Heart right ventricle (tissue), 16 donors: Measurements from ENCODE around the gene FAM149B1. TPM values are rescaled to one million over a fixed set of nuclear protein-coding genes. Genes with fewer than 3 reads are reported as not detected.

Source experiments
- ATAC-seq, 8 donors: fragments of 200-7000 bp; cut with Tn5 transposase; one replicate each; pipeline ENCODE4 v1.9.1; 2020; ENCODE audit warnings: mild to moderate bottlenecking in 8 of 8, moderate library complexity in 8 of 8, moderate number of reproducible peaks in 1 of 8
- DNase-seq, 2 donors: peaks; one replicate each; pipeline ENCODE4 v3.0.0-alpha.2; 2020
- H3K27ac ChIP-seq, 10 donors: fragments of 200-600 bp; sonication (generic) in 2 of 10; one replicate each; pipeline versions ENCODE4 v1.5.0 to v1.8.0; 2020 to 2022; ENCODE audit warnings: mild to moderate bottlenecking in 3 of 10
- H3K27me3 ChIP-seq, 7 donors: fragments of 200-600 bp; one replicate each; pipeline ENCODE4 v1.8.0; 2021 to 2022; ENCODE audit warnings: mild to moderate bottlenecking in 2 of 7
- H3K36me3 ChIP-seq, 9 donors: fragments of 200-600 bp; sonication (generic) in 1 of 9; one replicate each; pipeline versions ENCODE4 v1.5.0 to v1.8.0; 2020 to 2022; ENCODE audit warnings: mild to moderate bottlenecking in 2 of 9
- H3K4me1 ChIP-seq, 9 donors: fragments of 200-600 bp; sonication (generic) in 1 of 9; one replicate each; pipeline versions ENCODE4 v1.5.0 to v1.8.0; 2020 to 2022; ENCODE audit warnings: mild to moderate bottlenecking in 4 of 9
- H3K4me3 ChIP-seq, 10 donors: fragments of 200-600 bp; sonication (generic) in 2 of 10; one replicate each; pipeline versions ENCODE4 v1.5.0 to v1.8.0; 2020 to 2022; ENCODE audit warnings: mild to moderate bottlenecking in 7 of 10, moderate library complexity in 2 of 10
- H3K9me3 ChIP-seq, 11 donors: fragments of 200-600 bp in 10 of 11; sonication (generic) in 2 of 11; one replicate each; pipeline versions ENCODE4 v1.5.0 to v1.8.0; 2013 to 2022; ENCODE audit warnings: mild to moderate bottlenecking in 2 of 11, control low read depth in 1 of 11, moderate library complexity in 1 of 11
- WGBS, 2 donors: extraction: QIAGEN DNeasy Blood & Tissue Kit; methylation state at CpG; one replicate each; pipeline ENCODE4 v1.1.7; 2013; ENCODE audit warnings: inconsistent platforms in 1 of 2; 5-methylcytosine and 5-hydroxymethylcytosine counted together
- intact Hi-C, 10 donors: fragments of 100-400 bp; cut with DNase I; formaldehyde crosslinking; loops; one replicate each; pipeline versions ENCODE4 v1.11.1 to v1.14.2; 2022
- polyA plus RNA-seq, 2 donors: library from polyadenylated mRNA; stranded (reverse); fragments of 200-250 nt; gene quantifications; one replicate each; pipeline ENCODE4 v1.2.3, GENCODE V29; 2013
- total RNA-seq, 10 donors: library from RNA; stranded (reverse); fragmentation: NEBNext Ultra II Directional in 3 of 10; extraction: Animal tissue kit (Norgen Biotek cat#: 25700) in 3 of 10; gene quantifications; one replicate each; pipeline versions ENCODE4 v1.2.1 to v1.2.4, GENCODE V29; 2021 to 2023
- TF ChIP-seq, protein P1 (sequence below), 9 donors: fragments of 200-600 bp; sonication (generic) in 2 of 9; IDR thresholded peaks; one replicate each; pipeline versions ENCODE4 v1.5.0 to v1.8.0; 2021 to 2022; ENCODE audit warnings: antibody characterized with exemption in 9 of 9, mild to moderate bottlenecking in 5 of 9, moderate library complexity in 1 of 9
- donor health status: Arrhythmogenic right ventricular cardiomyopathy.
- donor health status: ischemic (EF 13 %, LVEDD 7.1; RV severe dilation, severe dysfunction).
- donor health status: healthy with polysubstance abuse.
- donor health status: DM: no; HTN: yes; CAD: no.
- donor health status: DM: no; HTN: no; CAD: no.
- donor health status: ischemic (EF 25% LVEDD 6.9; RV normal size, moderate dysfunction).
- donor health status: ischemic (EF 25% LVEDD 5.7; RV mildly dilated, moderate dysfunction).
- donor health status: healthy.
- donor health status: DM: yes; HTN: yes; CAD: no.
- donor health status: Ischemic cardiomyopathy.
- donor health status: ischemic (EF 35%, LVEDD 5.7; RV mildly dilated, moderate dysfunction).
- donor health status: nonischemic (EF 11% LVEDD 7.7; RV severe dilation, severe dysfunction).
- donor health status: DM: yes; HTN: yes; CAD: no.
- donor health status: PGD.
- donor health status: ischemic (EF 29% LVEDD 5.4; RV normal size, mild dysfunction).
- donor health status: nonischemic (EF 23%, LVEDD 6.1; RV moderate dilation, normal function).

Gene FAM149B1
- total and polyA plus RNA-seq, 12 donors, result 8.0 to 27.0 (median 16.7) TPM

DNA sequence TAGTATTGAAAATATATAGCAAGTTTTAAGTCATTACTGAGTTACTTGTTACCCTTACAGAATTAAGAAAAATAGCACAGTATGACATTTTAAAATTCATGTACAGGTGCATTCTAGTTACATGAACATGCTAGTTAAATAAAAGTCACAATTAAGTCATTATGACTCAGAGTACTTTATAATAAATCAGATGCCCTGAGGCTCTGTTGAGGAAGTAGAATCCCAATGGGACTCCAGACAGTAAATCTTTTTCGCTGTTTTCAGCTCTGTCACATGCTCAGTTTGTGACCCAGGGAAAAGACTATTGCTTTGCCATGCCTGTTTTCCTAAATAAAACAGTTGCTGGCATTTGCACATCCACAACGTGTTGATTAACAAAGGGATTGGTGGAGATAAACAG, 36.6 kb upstream of the FAM149B1 start:
- Histone ChIP-seq H3K9me3 (no peaks in the 10 kb centered on the region), H3K27me3 (no peaks in the 10 kb centered on the region), H3K4me3 (no peak overlapping the region), H3K36me3 (peaks cover 0 to 100% (median 66%) of the 10 kb centered on the region in 9 donors), H3K4me1 (peaks cover 0 to 15% (median 0%) of the 10 kb centered on the region in 9 donors), H3K27ac (no peak overlapping the region)
- DNase-seq (no peak), ATAC-seq (no peak)
- TF ChIP-seq, protein P1, sequence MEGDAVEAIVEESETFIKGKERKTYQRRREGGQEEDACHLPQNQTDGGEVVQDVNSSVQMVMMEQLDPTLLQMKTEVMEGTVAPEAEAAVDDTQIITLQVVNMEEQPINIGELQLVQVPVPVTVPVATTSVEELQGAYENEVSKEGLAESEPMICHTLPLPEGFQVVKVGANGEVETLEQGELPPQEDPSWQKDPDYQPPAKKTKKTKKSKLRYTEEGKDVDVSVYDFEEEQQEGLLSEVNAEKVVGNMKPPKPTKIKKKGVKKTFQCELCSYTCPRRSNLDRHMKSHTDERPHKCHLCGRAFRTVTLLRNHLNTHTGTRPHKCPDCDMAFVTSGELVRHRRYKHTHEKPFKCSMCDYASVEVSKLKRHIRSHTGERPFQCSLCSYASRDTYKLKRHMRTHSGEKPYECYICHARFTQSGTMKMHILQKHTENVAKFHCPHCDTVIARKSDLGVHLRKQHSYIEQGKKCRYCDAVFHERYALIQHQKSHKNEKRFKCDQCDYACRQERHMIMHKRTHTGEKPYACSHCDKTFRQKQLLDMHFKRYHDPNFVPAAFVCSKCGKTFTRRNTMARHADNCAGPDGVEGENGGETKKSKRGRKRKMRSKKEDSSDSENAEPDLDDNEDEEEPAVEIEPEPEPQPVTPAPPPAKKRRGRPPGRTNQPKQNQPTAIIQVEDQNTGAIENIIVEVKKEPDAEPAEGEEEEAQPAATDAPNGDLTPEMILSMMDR (IDR thresholded peaks at IDR 0.05), result no peak
- intact Hi-C loops, result loop anchor here in 1 of 10 donors (10.0 kb wide), 1 partner anchor 96 kb away; no protein-coding TSS in a partner anchor
- 45 to 64% methylated on average over 2 of the region's 2 CpGs for WGBS, 2 donors

- H3K4me3 ChIP-seq, result no peak overlapping the region
- no peaks in the 10 kb centered on the region for H3K27me3 ChIP-seq
- no peaks in the 10 kb centered on the region for H3K9me3 ChIP-seq
- H3K36me3 ChIP-seq, result peaks cover 0 to 100% (median 66%) of the 10 kb centered on the region in 9 donors
- intact Hi-C loops, result loop anchor here in 1 of 10 donors (10.0 kb wide), 1 partner anchor 97 kb away; no protein-coding TSS in a partner anchor
- TF ChIP-seq, protein P1 (IDR thresholded peaks at IDR 0.05), result no peak
- no peak overlapping the region for H3K27ac ChIP-seq
- peaks cover 0 to 15% (median 0%) of the 10 kb centered on the region in 9 donors for H3K4me1 ChIP-seq
- 93 to 97% methylated on average over 2 of the region's 2 CpGs for WGBS, 2 donors
- DNase-seq (no peak), ATAC-seq (no peak)
Observed at GRCh38 chr10:73131913-73132686, 35.8 kb upstream of the FAM149B1 start.

DNA sequence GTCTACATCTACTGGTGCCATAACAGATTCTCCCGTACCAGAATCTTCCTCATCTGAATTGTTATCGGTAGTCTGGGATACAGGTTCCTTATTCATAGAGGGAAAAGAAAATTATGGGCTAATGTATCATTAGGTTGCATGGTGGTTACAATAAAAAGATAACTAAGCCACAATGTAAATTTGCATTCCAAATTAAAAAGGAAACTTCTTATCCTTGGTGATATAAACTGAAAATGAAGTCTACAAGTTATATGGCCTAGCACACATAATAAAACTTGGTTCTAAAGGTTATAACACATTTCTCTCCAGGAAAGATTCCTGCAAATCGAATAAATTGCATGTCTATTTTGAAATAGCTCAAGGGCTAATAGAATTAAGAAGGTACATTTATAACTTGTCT, 33.2 kb upstream of the FAM149B1 start:
- ATAC-seq, result no peak
- 93 to 97% methylated on average over 3 of the region's 3 CpGs for WGBS, 2 donors
- H3K4me3 ChIP-seq, result no peak overlapping the region
- H3K27me3 ChIP-seq, result no peaks in the 10 kb centered on the region
- intact Hi-C loops, result loop anchor here in 1 of 10 donors (10.0 kb wide), 1 partner anchor 100 kb away; no protein-coding TSS in a partner anchor
- H3K27ac ChIP-seq, result no peak overlapping the region
- peaks cover 0 to 100% (median 83%) of the 10 kb centered on the region in 9 donors for H3K36me3 ChIP-seq
- DNase-seq, result no peak
- peaks cover 0 to 15% (median 0%) of the 10 kb centered on the region in 9 donors for H3K4me1 ChIP-seq
- TF ChIP-seq, protein P1 (IDR thresholded peaks at IDR 0.05), result no peak
- H3K9me3 ChIP-seq, result no peaks in the 10 kb centered on the region

- WGBS, 2 donors, result 87 to 91% methylated on average over 2 of the region's 2 CpGs
- DNase-seq (no peak), ATAC-seq (no peak)
- TF ChIP-seq, protein P1 (IDR thresholded peaks at IDR 0.05), result no peak
- Histone ChIP-seq H3K27me3 (no peaks in the 10 kb centered on the region), H3K4me1 (peaks cover 0 to 12% (median 0%) of the 10 kb centered on the region in 9 donors), H3K36me3 (peaks cover 0 to 100% (median 84%) of the 10 kb centered on the region in 9 donors), H3K27ac (no peak overlapping the region), H3K9me3 (no peaks in the 10 kb centered on the region), H3K4me3 (no peak overlapping the region)
- intact Hi-C loops, result loop anchor here in 1 of 10 donors (10.0 kb wide), 1 partner anchor 102 kb away; no protein-coding TSS in a partner anchor
Observed at GRCh38 chr10:73136627-73137026, 31.3 kb upstream of the FAM149B1 start.
